ENCODE data around the gene TMEM212.

- TF ChIP-seq CTCF (IDR thresholded peaks at IDR 0.05; ENCODE audit: insufficient read depth, low read length) (no peak), POLR2AphosphoS5 (IDR thresholded peaks at IDR 0.05; ENCODE audit: low read depth) (no peak)
Observed at GRCh38 chr3:171817074-171817800, 25.9 kb upstream of the TMEM212 start.
